Measurements from ENCODE around the gene IARS2.
"Not testable (repeated sequence)": the region's sequence is repeated elsewhere in the genome, so short reads cannot be mapped to it uniquely, and the experiment has no call there.

IARS2 gene

DNA sequence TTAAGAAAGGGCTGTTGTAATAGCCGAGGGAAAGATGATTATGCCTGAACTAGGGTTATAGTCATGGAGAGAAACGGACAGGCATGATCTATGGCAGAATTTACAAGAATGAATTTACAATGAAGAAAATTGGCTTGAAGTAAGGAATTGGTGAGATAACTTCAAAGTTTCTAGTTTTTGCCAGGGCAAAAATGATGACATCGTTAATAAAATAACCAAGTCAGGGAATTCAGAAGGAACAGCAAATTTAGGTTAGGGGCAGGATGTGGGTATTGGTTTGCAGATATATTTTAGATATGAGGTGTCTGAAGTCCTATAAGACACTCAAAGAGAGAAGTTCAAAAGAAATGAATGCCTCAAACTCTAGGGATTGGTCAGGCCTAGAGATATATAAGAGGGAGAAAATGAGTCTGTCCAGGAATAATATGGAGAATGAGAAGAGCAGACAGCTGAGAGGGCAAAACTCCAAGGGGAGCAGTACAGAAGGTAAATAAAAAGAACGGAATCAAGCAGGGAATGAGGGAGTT, 62.8 kb downstream of the IARS2 start:
- H3K9ac ChIP-seq (ENCODE audit: insufficient read length, low read depth) = no peak overlapping the region
- no peaks in the 10 kb centered on the region for H3K4me1 ChIP-seq (ENCODE audit: insufficient read depth, insufficient read length)
- H3K36me3 ChIP-seq (ENCODE audit: insufficient read depth, insufficient read length, low read length) = peaks cover 57% of the 10 kb centered on the region
- no peak for TF ChIP-seq SUZ12 (IDR thresholded peaks at IDR 0.05; ENCODE audit: extremely low read depth, insufficient read depth, insufficient read length)
- no peak for TF ChIP-seq ZNF274 (IDR thresholded peaks at IDR 0.05; ENCODE audit: low read depth, low read length)
- TF ChIP-seq YY1 (IDR thresholded peaks at IDR 0.05; ENCODE audit: insufficient read depth, insufficient read length) = no peak
- no peaks in the 10 kb centered on the region for H3K27me3 ChIP-seq (ENCODE audit: insufficient read depth, insufficient read length)
- H3K4me3 ChIP-seq (ENCODE audit: insufficient read length, low read depth) = no peak overlapping the region
- DNase-seq (ENCODE audit: low read depth, low spot score) = no peak
- H3K9me3 ChIP-seq (ENCODE audit: insufficient read depth, low read length) = no peaks in the 10 kb centered on the region

DNA sequence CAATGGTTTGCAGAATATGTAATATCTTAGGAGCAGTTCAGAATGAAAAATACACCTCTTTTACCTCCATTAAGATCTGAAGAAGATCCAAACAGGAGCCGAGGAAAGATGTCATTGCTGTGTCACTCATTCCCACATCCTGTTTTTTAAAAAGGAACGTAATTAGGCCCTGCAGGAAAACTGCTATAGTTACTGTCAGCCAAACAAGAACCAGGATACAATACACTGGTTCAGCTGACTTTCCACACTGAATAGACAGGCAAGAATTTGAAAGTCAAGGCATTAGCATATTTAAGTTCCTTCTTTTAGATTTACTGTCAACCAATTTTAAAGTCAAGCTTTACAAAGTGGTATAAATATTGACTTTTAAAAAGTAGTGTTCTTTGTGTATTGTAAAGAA, 63.8 kb downstream of the IARS2 start:
- H3K4me1 ChIP-seq (ENCODE audit: insufficient read depth, insufficient read length) = no peaks in the 10 kb centered on the region
- TF ChIP-seq ZNF274 (IDR thresholded peaks at IDR 0.05; ENCODE audit: low read depth, low read length) (no peak), SUZ12 (IDR thresholded peaks at IDR 0.05; ENCODE audit: extremely low read depth, insufficient read depth, insufficient read length) (no peak), YY1 (IDR thresholded peaks at IDR 0.05; ENCODE audit: insufficient read depth, insufficient read length) (no peak)
- H3K27me3 ChIP-seq (ENCODE audit: insufficient read depth, insufficient read length) = no peaks in the 10 kb centered on the region
- H3K9me3 ChIP-seq (ENCODE audit: insufficient read depth, low read length) = no peaks in the 10 kb centered on the region
- no peak overlapping the region for H3K4me3 ChIP-seq (ENCODE audit: insufficient read length, low read depth)
- DNase-seq (ENCODE audit: low read depth, low spot score) = no peak
- peaks cover 60% of the 10 kb centered on the region for H3K36me3 ChIP-seq (ENCODE audit: insufficient read depth, insufficient read length, low read length)
- H3K9ac ChIP-seq (ENCODE audit: insufficient read length, low read depth) = no peak overlapping the region

DNA sequence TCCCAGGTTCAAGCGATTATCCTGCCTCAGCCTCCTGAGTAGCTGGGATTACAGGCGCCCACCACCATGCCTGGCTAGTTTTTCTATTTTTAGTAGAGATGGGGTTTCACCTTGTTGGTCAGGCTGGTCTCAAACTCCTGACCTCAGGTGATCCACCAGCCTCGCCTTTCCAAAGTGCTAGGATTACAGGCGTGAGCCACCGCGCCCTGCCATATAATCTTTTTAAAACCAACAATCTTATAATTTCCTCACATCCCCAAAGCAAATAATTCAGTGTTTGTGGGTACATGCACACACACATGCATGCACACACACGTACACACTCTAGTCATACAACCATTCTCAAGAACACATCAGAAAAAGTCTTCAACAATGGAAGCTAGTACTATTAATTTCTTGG, 64.6 kb downstream of the IARS2 start:
- peaks cover 54% of the 10 kb centered on the region for H3K36me3 ChIP-seq (ENCODE audit: insufficient read depth, insufficient read length, low read length)
- not testable (repeated sequence) for DNase-seq (ENCODE audit: low read depth, low spot score); H3K9me3 ChIP-seq (ENCODE audit: insufficient read depth, low read length); H3K9ac ChIP-seq (ENCODE audit: insufficient read length, low read depth); H3K4me1 ChIP-seq (ENCODE audit: insufficient read depth, insufficient read length); H3K27me3 ChIP-seq (ENCODE audit: insufficient read depth, insufficient read length); H3K4me3 ChIP-seq (ENCODE audit: insufficient read length, low read depth)

DNA sequence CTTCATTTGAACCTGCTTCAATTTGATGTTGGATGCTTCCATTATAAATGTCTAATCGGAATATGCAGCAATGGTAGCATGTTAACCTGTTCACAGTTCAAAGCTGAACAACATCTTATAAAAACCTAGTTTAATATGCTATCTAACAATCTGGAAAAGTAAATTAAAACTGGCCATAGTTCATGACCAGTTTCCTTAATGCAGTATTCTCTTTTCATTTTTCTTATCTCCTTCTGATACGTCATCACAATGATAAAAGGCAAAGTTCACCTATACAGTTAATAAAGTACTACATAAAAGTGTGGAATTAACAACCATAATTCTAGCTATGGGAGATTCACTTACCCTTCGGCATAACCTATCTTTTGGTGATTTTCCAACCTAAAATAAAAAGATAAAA, 65.1 kb downstream of the IARS2 start:
- no peak for DNase-seq (ENCODE audit: low read depth, low spot score)
- no peak for TF ChIP-seq ZNF274 (IDR thresholded peaks at IDR 0.05; ENCODE audit: low read depth, low read length)
- TF ChIP-seq YY1 (IDR thresholded peaks at IDR 0.05; ENCODE audit: insufficient read depth, insufficient read length) = no peak
- TF ChIP-seq SUZ12 (IDR thresholded peaks at IDR 0.05; ENCODE audit: extremely low read depth, insufficient read depth, insufficient read length) = no peak
- Histone ChIP-seq H3K27me3 (ENCODE audit: insufficient read depth, insufficient read length) (no peaks in the 10 kb centered on the region), H3K4me3 (ENCODE audit: insufficient read length, low read depth) (no peak overlapping the region), H3K9ac (ENCODE audit: insufficient read length, low read depth) (no peak overlapping the region), H3K9me3 (ENCODE audit: insufficient read depth, low read length) (no peaks in the 10 kb centered on the region), H3K36me3 (ENCODE audit: insufficient read depth, insufficient read length, low read length) (peaks cover 56% of the 10 kb centered on the region), H3K4me1 (ENCODE audit: insufficient read depth, insufficient read length) (no peaks in the 10 kb centered on the region)

DNA sequence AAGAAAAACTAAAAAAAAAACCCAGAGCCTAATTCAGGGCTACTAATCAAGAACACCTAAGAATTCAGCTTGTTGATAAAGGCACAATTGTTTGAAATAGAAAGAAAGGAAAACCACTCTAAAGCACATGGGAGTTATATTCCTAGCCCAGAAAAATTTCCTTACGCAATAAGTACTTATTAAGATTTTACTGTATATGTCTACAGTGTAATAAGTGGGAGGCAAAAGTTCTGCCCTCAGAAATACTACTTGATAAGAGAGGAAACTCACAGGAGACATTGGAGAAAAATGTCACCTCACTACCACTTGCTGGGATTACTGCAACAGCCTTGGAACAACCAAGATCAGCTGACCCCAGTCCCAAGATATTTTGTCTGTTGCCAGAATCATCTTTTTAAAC, 66.1 kb downstream of the IARS2 start:
- no peaks in the 10 kb centered on the region for H3K4me1 ChIP-seq (ENCODE audit: insufficient read depth, insufficient read length)
- no peak for TF ChIP-seq ZNF274 (IDR thresholded peaks at IDR 0.05; ENCODE audit: low read depth, low read length)
- TF ChIP-seq SUZ12 (IDR thresholded peaks at IDR 0.05; ENCODE audit: extremely low read depth, insufficient read depth, insufficient read length) = no peak
- no peak for TF ChIP-seq YY1 (IDR thresholded peaks at IDR 0.05; ENCODE audit: insufficient read depth, insufficient read length)
- H3K36me3 ChIP-seq (ENCODE audit: insufficient read depth, insufficient read length, low read length) = peaks cover 59% of the 10 kb centered on the region
- DNase-seq (ENCODE audit: low read depth, low spot score) = no peak
- no peaks in the 10 kb centered on the region for H3K9me3 ChIP-seq (ENCODE audit: insufficient read depth, low read length)
- no peak overlapping the region for H3K9ac ChIP-seq (ENCODE audit: insufficient read length, low read depth)
- H3K4me3 ChIP-seq (ENCODE audit: insufficient read length, low read depth) = no peak overlapping the region
- H3K27me3 ChIP-seq (ENCODE audit: insufficient read depth, insufficient read length) = no peaks in the 10 kb centered on the region

DNA sequence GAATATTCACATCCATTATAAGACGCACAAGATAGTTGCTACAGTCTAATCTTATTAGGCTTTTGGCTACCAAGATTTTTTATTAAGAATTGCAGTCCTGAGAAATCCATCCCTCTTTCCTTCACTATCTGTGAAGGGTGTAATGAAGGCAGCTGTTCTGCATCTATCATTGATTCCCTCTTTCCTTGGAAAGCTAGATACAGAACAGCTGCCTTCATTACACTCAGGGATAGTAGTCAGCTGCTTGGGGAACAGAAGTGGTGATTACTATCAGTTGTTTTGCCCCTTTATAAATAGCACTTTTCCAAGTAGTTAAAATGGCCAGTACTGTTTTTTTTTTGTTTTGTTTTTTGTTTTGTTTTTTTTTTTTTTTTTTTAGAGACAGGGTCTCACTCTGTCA, 70.2 kb downstream of the IARS2 start:
- no peak overlapping the region for H3K9ac ChIP-seq (ENCODE audit: insufficient read length, low read depth)
- H3K4me1 ChIP-seq (ENCODE audit: insufficient read depth, insufficient read length) = no peaks in the 10 kb centered on the region
- no peak for DNase-seq (ENCODE audit: low read depth, low spot score)
- no peaks in the 10 kb centered on the region for H3K27me3 ChIP-seq (ENCODE audit: insufficient read depth, insufficient read length)
- peaks cover 65% of the 10 kb centered on the region for H3K36me3 ChIP-seq (ENCODE audit: insufficient read depth, insufficient read length, low read length)
- H3K9me3 ChIP-seq (ENCODE audit: insufficient read depth, low read length) = no peaks in the 10 kb centered on the region
- no peak overlapping the region for H3K4me3 ChIP-seq (ENCODE audit: insufficient read length, low read depth)
- TF ChIP-seq SUZ12 (IDR thresholded peaks at IDR 0.05; ENCODE audit: extremely low read depth, insufficient read depth, insufficient read length) = no peak
- TF ChIP-seq ZNF274 (IDR thresholded peaks at IDR 0.05; ENCODE audit: low read depth, low read length) = no peak
- TF ChIP-seq YY1 (IDR thresholded peaks at IDR 0.05; ENCODE audit: insufficient read depth, insufficient read length) = no peak

DNA sequence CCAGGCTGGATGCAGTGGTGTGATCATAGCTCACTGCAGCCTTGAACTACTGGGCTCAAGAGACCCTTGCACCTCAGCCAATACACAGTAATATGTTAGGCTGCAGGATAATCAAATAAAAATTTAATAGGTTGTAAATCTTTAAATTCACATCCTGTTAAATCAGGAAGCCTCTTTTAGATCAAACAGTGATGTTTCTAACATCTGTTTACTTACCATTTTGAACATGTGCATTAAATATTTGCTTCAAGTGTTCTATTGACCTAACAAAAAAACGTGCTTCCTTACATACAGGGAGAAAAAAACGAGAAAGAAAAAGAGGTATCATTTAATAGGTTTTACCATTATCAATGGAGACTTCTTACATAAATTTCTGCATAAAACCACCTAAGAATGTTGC, 70.6 kb downstream of the IARS2 start:
- Histone ChIP-seq H3K9ac (ENCODE audit: insufficient read length, low read depth) (no peak overlapping the region), H3K27me3 (ENCODE audit: insufficient read depth, insufficient read length) (no peaks in the 10 kb centered on the region), H3K36me3 (ENCODE audit: insufficient read depth, insufficient read length, low read length) (peaks cover 69% of the 10 kb centered on the region), H3K9me3 (ENCODE audit: insufficient read depth, low read length) (no peaks in the 10 kb centered on the region), H3K4me3 (ENCODE audit: insufficient read length, low read depth) (no peak overlapping the region), H3K4me1 (ENCODE audit: insufficient read depth, insufficient read length) (no peaks in the 10 kb centered on the region)
- TF ChIP-seq YY1 (IDR thresholded peaks at IDR 0.05; ENCODE audit: insufficient read depth, insufficient read length) (no peak), SUZ12 (IDR thresholded peaks at IDR 0.05; ENCODE audit: extremely low read depth, insufficient read depth, insufficient read length) (no peak), ZNF274 (IDR thresholded peaks at IDR 0.05; ENCODE audit: low read depth, low read length) (no peak)
- no peak for DNase-seq (ENCODE audit: low read depth, low spot score)

DNA sequence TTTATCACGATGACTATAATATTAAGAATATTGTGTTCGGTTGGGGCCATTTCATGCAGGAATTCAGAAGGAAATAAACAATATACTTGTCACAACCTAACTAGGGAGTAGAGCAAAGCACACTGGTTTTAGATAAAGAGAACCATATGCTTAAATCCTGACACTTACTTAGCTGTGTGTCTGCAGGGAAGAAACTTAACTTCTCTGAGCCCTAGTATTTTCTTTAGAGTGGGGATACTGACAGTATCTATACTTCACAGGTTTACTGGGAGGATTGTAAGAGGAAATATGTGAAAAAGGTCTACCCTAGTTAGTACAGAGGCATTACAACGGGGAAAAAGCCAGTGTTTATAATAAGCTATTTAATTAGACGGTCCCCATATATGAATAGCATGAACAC, 72.9 kb downstream of the IARS2 start:
- H3K4me1 ChIP-seq (ENCODE audit: insufficient read depth, insufficient read length) = no peaks in the 10 kb centered on the region
- TF ChIP-seq ZNF274 (IDR thresholded peaks at IDR 0.05; ENCODE audit: low read depth, low read length) = no peak
- no peaks in the 10 kb centered on the region for H3K27me3 ChIP-seq (ENCODE audit: insufficient read depth, insufficient read length)
- no peak overlapping the region for H3K9ac ChIP-seq (ENCODE audit: insufficient read length, low read depth)
- peaks cover 72% of the 10 kb centered on the region for H3K36me3 ChIP-seq (ENCODE audit: insufficient read depth, insufficient read length, low read length)
- no peaks in the 10 kb centered on the region for H3K9me3 ChIP-seq (ENCODE audit: insufficient read depth, low read length)
- no peak overlapping the region for H3K4me3 ChIP-seq (ENCODE audit: insufficient read length, low read depth)
- no peak for DNase-seq (ENCODE audit: low read depth, low spot score)

DNA sequence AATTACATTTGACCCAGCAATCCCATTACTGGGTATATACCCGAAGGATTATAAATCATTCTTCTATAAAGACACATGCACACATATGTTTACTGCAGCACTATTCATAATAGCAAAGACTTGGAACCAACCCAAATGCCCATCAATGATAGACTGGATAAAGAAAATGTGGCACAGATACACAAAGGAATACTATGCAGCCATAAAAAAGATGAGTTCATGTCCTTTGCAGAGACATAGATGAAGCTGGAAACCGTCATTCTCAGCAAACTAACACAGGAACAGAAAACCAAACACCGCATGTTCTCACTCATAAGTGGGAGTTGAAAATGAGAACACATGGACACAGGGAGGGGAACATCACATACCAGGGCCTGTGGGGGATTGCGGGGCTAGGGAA, 76.0 kb downstream of the IARS2 start:
- H3K9me3 ChIP-seq (ENCODE audit: insufficient read depth, low read length); H3K9ac ChIP-seq (ENCODE audit: insufficient read length, low read depth); DNase-seq (ENCODE audit: low read depth, low spot score); H3K4me1 ChIP-seq (ENCODE audit: insufficient read depth, insufficient read length); H3K4me3 ChIP-seq (ENCODE audit: insufficient read length, low read depth); H3K27me3 ChIP-seq (ENCODE audit: insufficient read depth, insufficient read length): not testable (repeated sequence)
- H3K36me3 ChIP-seq (ENCODE audit: insufficient read depth, insufficient read length, low read length) = peaks cover 71% of the 10 kb centered on the region
